Measurements from ENCODE around the gene ZEB1. TPM values are rescaled to one million over a fixed set of nuclear protein-coding genes. Genes with fewer than 3 reads are reported as not detected.

Gene ZEB1
- total RNA-seq, 1 donor from 2014 or later: 29.9 TPM

- TF ChIP-seq, protein P1, sequence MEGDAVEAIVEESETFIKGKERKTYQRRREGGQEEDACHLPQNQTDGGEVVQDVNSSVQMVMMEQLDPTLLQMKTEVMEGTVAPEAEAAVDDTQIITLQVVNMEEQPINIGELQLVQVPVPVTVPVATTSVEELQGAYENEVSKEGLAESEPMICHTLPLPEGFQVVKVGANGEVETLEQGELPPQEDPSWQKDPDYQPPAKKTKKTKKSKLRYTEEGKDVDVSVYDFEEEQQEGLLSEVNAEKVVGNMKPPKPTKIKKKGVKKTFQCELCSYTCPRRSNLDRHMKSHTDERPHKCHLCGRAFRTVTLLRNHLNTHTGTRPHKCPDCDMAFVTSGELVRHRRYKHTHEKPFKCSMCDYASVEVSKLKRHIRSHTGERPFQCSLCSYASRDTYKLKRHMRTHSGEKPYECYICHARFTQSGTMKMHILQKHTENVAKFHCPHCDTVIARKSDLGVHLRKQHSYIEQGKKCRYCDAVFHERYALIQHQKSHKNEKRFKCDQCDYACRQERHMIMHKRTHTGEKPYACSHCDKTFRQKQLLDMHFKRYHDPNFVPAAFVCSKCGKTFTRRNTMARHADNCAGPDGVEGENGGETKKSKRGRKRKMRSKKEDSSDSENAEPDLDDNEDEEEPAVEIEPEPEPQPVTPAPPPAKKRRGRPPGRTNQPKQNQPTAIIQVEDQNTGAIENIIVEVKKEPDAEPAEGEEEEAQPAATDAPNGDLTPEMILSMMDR (conservative IDR thresholded peaks at IDR 0.05): no peak
- no peak for DNase-seq (ENCODE audit: extremely low spot score, unreplicated experiment)
- H3K4me3 Mint-ChIP-seq: no peak overlapping the region
- H3K4me1 Mint-ChIP-seq (ENCODE audit: unreplicated experiment): no peaks in the 10 kb centered on the region
- peaks cover 3% of the 10 kb centered on the region for H3K27me3 Mint-ChIP-seq
- H3K36me3 Mint-ChIP-seq: peaks cover 24% of the 10 kb centered on the region
- no peaks in the 10 kb centered on the region for H3K9me3 Mint-ChIP-seq
- no peak overlapping the region for H3K27ac Mint-ChIP-seq
These were observed 202.2 kb downstream of the ZEB1 start for GRCh38 chr10:31520986-31521831.

GRCh38 chr10:31522820-31523219 is 203.8 kb downstream of the ZEB1 start:
- Mint-ChIP-seq H3K27me3 (peaks cover 3% of the 10 kb centered on the region), H3K4me3 (no peak overlapping the region), H3K4me1 (ENCODE audit: unreplicated experiment) (no peaks in the 10 kb centered on the region), H3K27ac (no peak overlapping the region), H3K36me3 (peaks cover 31% of the 10 kb centered on the region), H3K9me3 (no peaks in the 10 kb centered on the region)
- TF ChIP-seq, protein P1 (conservative IDR thresholded peaks at IDR 0.05): no peak
- DNase-seq (ENCODE audit: extremely low spot score, unreplicated experiment): no peak

GRCh38 chr10:31524460-31524859 is 205.4 kb downstream of the ZEB1 start:
- no peaks in the 10 kb centered on the region for H3K9me3 Mint-ChIP-seq
- no peak for DNase-seq (ENCODE audit: extremely low spot score, unreplicated experiment)
- no peaks in the 10 kb centered on the region for H3K4me1 Mint-ChIP-seq (ENCODE audit: unreplicated experiment)
- peaks cover 3% of the 10 kb centered on the region for H3K27me3 Mint-ChIP-seq
- TF ChIP-seq, protein P1 (conservative IDR thresholded peaks at IDR 0.05): no peak
- H3K36me3 Mint-ChIP-seq: peaks cover 31% of the 10 kb centered on the region
- no peak overlapping the region for H3K4me3 Mint-ChIP-seq
- no peak overlapping the region for H3K27ac Mint-ChIP-seq

GRCh38 chr10:31526178-31526577 is 207.2 kb downstream of the ZEB1 start:
- Mint-ChIP-seq H3K36me3 (peaks cover 19% of the 10 kb centered on the region), H3K4me3 (no peak overlapping the region), H3K27me3 (no peaks in the 10 kb centered on the region), H3K9me3 (no peaks in the 10 kb centered on the region), H3K27ac (no peak overlapping the region), H3K4me1 (ENCODE audit: unreplicated experiment) (no peaks in the 10 kb centered on the region)
- DNase-seq (ENCODE audit: extremely low spot score, unreplicated experiment): no peak
- TF ChIP-seq, protein P1 (conservative IDR thresholded peaks at IDR 0.05): no peak

DNA sequence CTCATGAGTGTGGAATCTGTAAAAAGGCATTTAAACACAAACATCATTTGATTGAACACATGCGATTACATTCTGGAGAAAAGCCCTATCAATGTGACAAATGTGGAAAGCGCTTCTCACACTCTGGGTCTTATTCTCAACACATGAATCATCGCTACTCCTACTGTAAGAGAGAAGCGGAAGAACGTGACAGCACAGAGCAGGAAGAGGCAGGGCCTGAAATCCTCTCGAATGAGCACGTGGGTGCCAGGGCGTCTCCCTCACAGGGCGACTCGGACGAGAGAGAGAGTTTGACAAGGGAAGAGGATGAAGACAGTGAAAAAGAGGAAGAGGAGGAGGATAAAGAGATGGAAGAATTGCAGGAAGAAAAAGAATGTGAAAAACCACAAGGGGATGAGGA is 207.7 kb downstream of the ZEB1 start:
- no peaks in the 10 kb centered on the region for H3K4me1 Mint-ChIP-seq (ENCODE audit: unreplicated experiment)

More for the DNA sequence above, 207.7 kb downstream of the ZEB1 start:
- H3K4me3 Mint-ChIP-seq: no peak overlapping the region
- peaks cover 14% of the 10 kb centered on the region for H3K36me3 Mint-ChIP-seq
- no peaks in the 10 kb centered on the region for H3K9me3 Mint-ChIP-seq
- TF ChIP-seq, protein P1 (conservative IDR thresholded peaks at IDR 0.05): no peak
- DNase-seq (ENCODE audit: extremely low spot score, unreplicated experiment): no peak
- H3K27me3 Mint-ChIP-seq: no peaks in the 10 kb centered on the region
- no peak overlapping the region for H3K27ac Mint-ChIP-seq

All from type B pancreatic cell (in vitro differentiated cells).